ENCODE data around the gene CNNM2.
"Not testable (repeated sequence)": the region's sequence is repeated elsewhere in the genome, so short reads cannot be mapped to it uniquely, and the experiment has no call there.

The CNNM2 gene

GRCh38 chr10:102996876-102997275, 78.8 kb downstream of the CNNM2 start:
- Mint-ChIP-seq H3K27ac (no peak overlapping the region), H3K36me3 (ENCODE audit: insufficient read depth) (peaks cover 4% of the 10 kb centered on the region), H3K4me3 (no peak overlapping the region), H3K4me1 (ENCODE audit: low read depth in 2 of 2) (peaks cover 15 to 19% of the 10 kb centered on the region in 2 donors), H3K9me3 (peaks cover 0 to 3% of the 10 kb centered on the region in 2 donors), H3K27me3 (no peaks in the 10 kb centered on the region)
- no peak for DNase-seq
- no peak for ATAC-seq (replicated peaks)

GRCh38 chr10:102997998-102998397, 79.9 kb downstream of the CNNM2 start:
- no peak overlapping the region for H3K27ac Mint-ChIP-seq
- ATAC-seq (replicated peaks) (no peak), DNase-seq (no peak)
- H3K4me1 Mint-ChIP-seq (ENCODE audit: low read depth in 2 of 2): peaks cover 15 to 19% of the 10 kb centered on the region in 2 donors
- no peak overlapping the region for H3K4me3 Mint-ChIP-seq
- peaks cover 4% of the 10 kb centered on the region for H3K36me3 Mint-ChIP-seq (ENCODE audit: insufficient read depth)
- H3K27me3 Mint-ChIP-seq: no peaks in the 10 kb centered on the region
- peaks cover 0 to 3% of the 10 kb centered on the region in 2 donors for H3K9me3 Mint-ChIP-seq

GRCh38 chr10:102998399-102998907, 80.4 kb downstream of the CNNM2 start:
- H3K27ac Mint-ChIP-seq: no peak overlapping the region
- H3K27me3 Mint-ChIP-seq: no peaks in the 10 kb centered on the region
- peaks cover 0 to 3% of the 10 kb centered on the region in 2 donors for H3K9me3 Mint-ChIP-seq
- H3K4me1 Mint-ChIP-seq (ENCODE audit: low read depth in 2 of 2): peaks cover 14 to 18% of the 10 kb centered on the region in 2 donors
- peaks cover 4% of the 10 kb centered on the region for H3K36me3 Mint-ChIP-seq (ENCODE audit: insufficient read depth)
- H3K4me3 Mint-ChIP-seq: no peak overlapping the region
- no peak for ATAC-seq (replicated peaks)
- DNase-seq: no peak

GRCh38 chr10:103000050-103000449, 82.0 kb downstream of the CNNM2 start:
- not testable (repeated sequence) for H3K4me3 Mint-ChIP-seq; H3K27ac Mint-ChIP-seq; H3K36me3 Mint-ChIP-seq (ENCODE audit: insufficient read depth); H3K4me1 Mint-ChIP-seq (ENCODE audit: low read depth in 2 of 2); H3K27me3 Mint-ChIP-seq; H3K9me3 Mint-ChIP-seq; ATAC-seq (replicated peaks); DNase-seq

- no peaks in the 10 kb centered on the region for H3K27me3 Mint-ChIP-seq
- H3K4me1 Mint-ChIP-seq (ENCODE audit: low read depth in 2 of 2): no peaks in the 10 kb centered on the region
- DNase-seq: no peak
- no peak overlapping the region for H3K27ac Mint-ChIP-seq
- no peak overlapping the region for H3K4me3 Mint-ChIP-seq
- H3K36me3 Mint-ChIP-seq (ENCODE audit: insufficient read depth): peaks cover 2% of the 10 kb centered on the region
- H3K9me3 Mint-ChIP-seq: no peaks in the 10 kb centered on the region
- ATAC-seq (replicated peaks): no peak
Measured at GRCh38 chr10:103007017-103007416, 88.9 kb downstream of the CNNM2 start.

- Mint-ChIP-seq H3K27me3 (no peaks in the 10 kb centered on the region), H3K36me3 (ENCODE audit: insufficient read depth) (no peaks in the 10 kb centered on the region), H3K4me1 (ENCODE audit: low read depth in 2 of 2) (peaks cover 4 to 9% of the 10 kb centered on the region in 2 donors), H3K9me3 (no peaks in the 10 kb centered on the region), H3K4me3 (no peak overlapping the region), H3K27ac (no peak overlapping the region)
- DNase-seq (no peak), ATAC-seq (replicated peaks) (no peak)
Measured at GRCh38 chr10:103013416-103013815, 95.3 kb downstream of the CNNM2 start.

- Mint-ChIP-seq H3K4me1 (ENCODE audit: low read depth in 2 of 2) (peaks cover 4 to 18% of the 10 kb centered on the region in 2 donors), H3K9me3 (no peaks in the 10 kb centered on the region), H3K27ac (no peak overlapping the region), H3K36me3 (ENCODE audit: insufficient read depth) (no peaks in the 10 kb centered on the region), H3K27me3 (no peaks in the 10 kb centered on the region), H3K4me3 (no peak overlapping the region)
- no peak for DNase-seq
- no peak for ATAC-seq (replicated peaks)
Measured at GRCh38 chr10:103019425-103019824, 101.3 kb downstream of the CNNM2 start.

- Mint-ChIP-seq H3K27ac (no peak overlapping the region), H3K9me3 (no peaks in the 10 kb centered on the region), H3K27me3 (no peaks in the 10 kb centered on the region), H3K4me1 (ENCODE audit: low read depth in 2 of 2) (peaks cover 2 to 18% of the 10 kb centered on the region in 2 donors), H3K4me3 (no peak overlapping the region), H3K36me3 (ENCODE audit: insufficient read depth) (no peaks in the 10 kb centered on the region)
- no peak for DNase-seq
- no peak for ATAC-seq (replicated peaks)
Measured at GRCh38 chr10:103021150-103021899, 103.2 kb downstream of the CNNM2 start.

GRCh38 chr10:103021900-103022293, 103.8 kb downstream of the CNNM2 start:
- Mint-ChIP-seq H3K27ac (no peak overlapping the region), H3K4me3 (no peak overlapping the region), H3K27me3 (no peaks in the 10 kb centered on the region), H3K9me3 (no peaks in the 10 kb centered on the region), H3K36me3 (ENCODE audit: insufficient read depth) (no peaks in the 10 kb centered on the region), H3K4me1 (ENCODE audit: low read depth in 2 of 2) (peaks cover 0 to 13% of the 10 kb centered on the region in 2 donors)
- no peak for ATAC-seq (replicated peaks)
- no peak for DNase-seq

- no peak overlapping the region for H3K27ac Mint-ChIP-seq
- no peak for ATAC-seq (replicated peaks)
- no peaks in the 10 kb centered on the region for H3K27me3 Mint-ChIP-seq
- no peak overlapping the region for H3K4me3 Mint-ChIP-seq
- no peak for DNase-seq
- H3K4me1 Mint-ChIP-seq (ENCODE audit: low read depth in 2 of 2): peaks cover 0 to 6% of the 10 kb centered on the region in 2 donors
- H3K9me3 Mint-ChIP-seq: no peaks in the 10 kb centered on the region
- H3K36me3 Mint-ChIP-seq (ENCODE audit: insufficient read depth): no peaks in the 10 kb centered on the region
Measured at GRCh38 chr10:103025696-103026095, 107.6 kb downstream of the CNNM2 start.

- Mint-ChIP-seq H3K27ac (no peak overlapping the region), H3K4me3 (no peak overlapping the region), H3K9me3 (no peaks in the 10 kb centered on the region), H3K4me1 (ENCODE audit: low read depth in 2 of 2) (peaks cover 0 to 5% of the 10 kb centered on the region in 2 donors), H3K36me3 (ENCODE audit: insufficient read depth) (no peaks in the 10 kb centered on the region), H3K27me3 (no peaks in the 10 kb centered on the region)
- DNase-seq (no peak), ATAC-seq (replicated peaks) (no peak)
Measured at GRCh38 chr10:103038570-103038969, 120.5 kb downstream of the CNNM2 start.

GRCh38 chr10:103040418-103040817, 122.3 kb downstream of the CNNM2 start:
- H3K9me3 Mint-ChIP-seq: no peaks in the 10 kb centered on the region
- H3K36me3 Mint-ChIP-seq (ENCODE audit: insufficient read depth): no peaks in the 10 kb centered on the region
- ATAC-seq (replicated peaks) (no peak), DNase-seq (no peak)
- no peak overlapping the region for H3K4me3 Mint-ChIP-seq
- H3K27me3 Mint-ChIP-seq: no peaks in the 10 kb centered on the region
- H3K4me1 Mint-ChIP-seq (ENCODE audit: low read depth in 2 of 2): peaks cover 0 to 5% of the 10 kb centered on the region in 2 donors
- peak overlapping the region in 1 of 2 donors; percentile 2 for H3K27ac Mint-ChIP-seq

GRCh38 chr10:103041391-103041790, 123.3 kb downstream of the CNNM2 start:
- H3K27ac Mint-ChIP-seq: peak overlapping the region; percentile 12 to 15
- H3K9me3 Mint-ChIP-seq: no peaks in the 10 kb centered on the region
- no peak overlapping the region for H3K4me3 Mint-ChIP-seq
- DNase-seq (no peak), ATAC-seq (replicated peaks) (no peak)
- no peaks in the 10 kb centered on the region for H3K36me3 Mint-ChIP-seq (ENCODE audit: insufficient read depth)
- H3K4me1 Mint-ChIP-seq (ENCODE audit: low read depth in 2 of 2): peaks cover 0 to 5% of the 10 kb centered on the region in 2 donors
- no peaks in the 10 kb centered on the region for H3K27me3 Mint-ChIP-seq

GRCh38 chr10:103042129-103042528, 124.0 kb downstream of the CNNM2 start:
- DNase-seq: no peak
- Mint-ChIP-seq H3K36me3 (ENCODE audit: insufficient read depth) (no peaks in the 10 kb centered on the region), H3K27ac (no peak overlapping the region), H3K4me3 (no peak overlapping the region), H3K9me3 (no peaks in the 10 kb centered on the region), H3K4me1 (ENCODE audit: low read depth in 2 of 2) (peaks cover 0 to 5% of the 10 kb centered on the region in 2 donors), H3K27me3 (no peaks in the 10 kb centered on the region)
- ATAC-seq (replicated peaks): no peak

Data from effector memory CD8-positive, alpha-beta T cell (primary cell).